ENCODE data around the gene NUDT6.

Gene NUDT6

GRCh38 chr4:122921971-122922876 is at the start of gene NUDT6:
Gene NUDT6, minus strand, starts transcription at chr4:122922597. Its CDS starts 25 bp downstream, at chr4:122922572.
- no peaks in the 10 kb centered on the region for H3K9me3 ChIP-seq (ENCODE audit: control insufficient read depth, insufficient read depth, low read length)
- peak within 1 kb of the TSS; percentile 72 for H3K9ac ChIP-seq (ENCODE audit: low read depth, low read length)
- H3K27me3 ChIP-seq (ENCODE audit: control insufficient read depth, insufficient read depth, low read length): no peaks in the 10 kb centered on the region

GRCh38 chr4:122968227-122968812 is 45.9 kb upstream of the NUDT6 start:
- no peak overlapping the region for H3K27ac ChIP-seq (ENCODE audit: low read depth, low read length)

More at GRCh38 chr4:122921971-122922876, at the start of gene NUDT6:
- Histone ChIP-seq H3K4me1 (ENCODE audit: control insufficient read depth, insufficient read depth, low read length) (peaks cover 7% of the 10 kb centered on the region; the same call in 1 of the 2 replicates), H3K27ac (ENCODE audit: low read depth, low read length) (peak within 1 kb of the TSS; percentile 93), H3K36me3 (ENCODE audit: control insufficient read depth, insufficient read depth, low read length) (no peaks in the 10 kb centered on the region), H3K4me3 (ENCODE audit: low read depth, low read length) (peak within 1 kb of the TSS; percentile 89)

GRCh38 chr4:122967231-122967630 is 44.8 kb upstream of the NUDT6 start:
- H3K9me3 ChIP-seq (ENCODE audit: control insufficient read depth, insufficient read depth, low read length): no peaks in the 10 kb centered on the region
- peaks cover 7% of the 10 kb centered on the region; the same call in 1 of the 2 replicates for H3K36me3 ChIP-seq (ENCODE audit: control insufficient read depth, insufficient read depth, low read length)
- no peak overlapping the region for H3K27ac ChIP-seq (ENCODE audit: low read depth, low read length)
- no peak overlapping the region for H3K9ac ChIP-seq (ENCODE audit: low read depth, low read length)
- peaks cover 15% of the 10 kb centered on the region for H3K4me1 ChIP-seq (ENCODE audit: control insufficient read depth, insufficient read depth, low read length)
- no peaks in the 10 kb centered on the region for H3K27me3 ChIP-seq (ENCODE audit: control insufficient read depth, insufficient read depth, low read length)
- no peak overlapping the region for H3K4me3 ChIP-seq (ENCODE audit: low read depth, low read length)

More at GRCh38 chr4:122968227-122968812, 45.9 kb upstream of the NUDT6 start:
- Histone ChIP-seq H3K4me3 (ENCODE audit: low read depth, low read length) (no peak overlapping the region), H3K4me1 (ENCODE audit: control insufficient read depth, insufficient read depth, low read length) (peaks cover 15% of the 10 kb centered on the region), H3K27me3 (ENCODE audit: control insufficient read depth, insufficient read depth, low read length) (no peaks in the 10 kb centered on the region), H3K36me3 (ENCODE audit: control insufficient read depth, insufficient read depth, low read length) (0 out of 2 replicates have a peak, but pooled peaks cover under 1% of the 10 kb centered on the region), H3K9ac (ENCODE audit: low read depth, low read length) (no peak overlapping the region), H3K9me3 (ENCODE audit: control insufficient read depth, insufficient read depth, low read length) (no peaks in the 10 kb centered on the region)

GRCh38 chr4:122966201-122966600 is 43.8 kb upstream of the NUDT6 start:
- H3K9ac ChIP-seq (ENCODE audit: low read depth, low read length): no peak overlapping the region

GRCh38 chr4:122963216-122963615 is 40.8 kb upstream of the NUDT6 start:
- Histone ChIP-seq H3K27ac (ENCODE audit: low read depth, low read length) (no peak overlapping the region), H3K27me3 (ENCODE audit: control insufficient read depth, insufficient read depth, low read length) (no peaks in the 10 kb centered on the region), H3K9me3 (ENCODE audit: control insufficient read depth, insufficient read depth, low read length) (peaks cover 4% of the 10 kb centered on the region; the same call in 1 of the 2 replicates), H3K4me3 (ENCODE audit: low read depth, low read length) (no peak overlapping the region), H3K36me3 (ENCODE audit: control insufficient read depth, insufficient read depth, low read length) (peaks cover 7% of the 10 kb centered on the region; the same call in 1 of the 2 replicates), H3K4me1 (ENCODE audit: control insufficient read depth, insufficient read depth, low read length) (peaks cover 15% of the 10 kb centered on the region), H3K9ac (ENCODE audit: low read depth, low read length) (no peak overlapping the region)

More at GRCh38 chr4:122966201-122966600, 43.8 kb upstream of the NUDT6 start:
- Histone ChIP-seq H3K9me3 (ENCODE audit: control insufficient read depth, insufficient read depth, low read length) (peaks cover under 1% of the 10 kb centered on the region; the same call in 1 of the 2 replicates), H3K27me3 (ENCODE audit: control insufficient read depth, insufficient read depth, low read length) (no peaks in the 10 kb centered on the region), H3K4me1 (ENCODE audit: control insufficient read depth, insufficient read depth, low read length) (peaks cover 15% of the 10 kb centered on the region), H3K36me3 (ENCODE audit: control insufficient read depth, insufficient read depth, low read length) (peaks cover 7% of the 10 kb centered on the region; the same call in 1 of the 2 replicates), H3K4me3 (ENCODE audit: low read depth, low read length) (no peak overlapping the region), H3K27ac (ENCODE audit: low read depth, low read length) (no peak overlapping the region)

- H3K4me3 ChIP-seq (ENCODE audit: low read depth, low read length): no peak overlapping the region
- H3K4me1 ChIP-seq (ENCODE audit: control insufficient read depth, insufficient read depth, low read length): peaks cover 6% of the 10 kb centered on the region; the same call in 1 of the 2 replicates
Measured at GRCh38 chr4:122960611-122961000, 38.2 kb upstream of the NUDT6 start.

GRCh38 chr4:122959981-122960610 is 37.7 kb upstream of the NUDT6 start:
- Histone ChIP-seq H3K4me3 (ENCODE audit: low read depth, low read length) (no peak overlapping the region), H3K27me3 (ENCODE audit: control insufficient read depth, insufficient read depth, low read length) (no peaks in the 10 kb centered on the region), H3K36me3 (ENCODE audit: control insufficient read depth, insufficient read depth, low read length) (peaks cover 11% of the 10 kb centered on the region; the same call in 1 of the 2 replicates), H3K4me1 (ENCODE audit: control insufficient read depth, insufficient read depth, low read length) (0 out of 2 replicates have a peak, but pooled peaks cover under 1% of the 10 kb centered on the region), H3K9ac (ENCODE audit: low read depth, low read length) (no peak overlapping the region), H3K9me3 (ENCODE audit: control insufficient read depth, insufficient read depth, low read length) (peaks cover 4% of the 10 kb centered on the region; the same call in 1 of the 2 replicates), H3K27ac (ENCODE audit: low read depth, low read length) (no peak overlapping the region)

More at GRCh38 chr4:122960611-122961000, 38.2 kb upstream of the NUDT6 start:
- Histone ChIP-seq H3K9me3 (ENCODE audit: control insufficient read depth, insufficient read depth, low read length) (peaks cover 4% of the 10 kb centered on the region; the same call in 1 of the 2 replicates), H3K27ac (ENCODE audit: low read depth, low read length) (no peak overlapping the region), H3K9ac (ENCODE audit: low read depth, low read length) (no peak overlapping the region), H3K36me3 (ENCODE audit: control insufficient read depth, insufficient read depth, low read length) (peaks cover 9% of the 10 kb centered on the region; the same call in 1 of the 2 replicates), H3K27me3 (ENCODE audit: control insufficient read depth, insufficient read depth, low read length) (no peaks in the 10 kb centered on the region)

GRCh38 chr4:122959441-122959840 is 37.0 kb upstream of the NUDT6 start:
- peaks cover 4% of the 10 kb centered on the region; the same call in 1 of the 2 replicates for H3K9me3 ChIP-seq (ENCODE audit: control insufficient read depth, insufficient read depth, low read length)
- no peak overlapping the region for H3K4me3 ChIP-seq (ENCODE audit: low read depth, low read length)
- H3K27ac ChIP-seq (ENCODE audit: low read depth, low read length): no peak overlapping the region
- H3K4me1 ChIP-seq (ENCODE audit: control insufficient read depth, insufficient read depth, low read length): no peaks in the 10 kb centered on the region
- H3K36me3 ChIP-seq (ENCODE audit: control insufficient read depth, insufficient read depth, low read length): peaks cover 16% of the 10 kb centered on the region; the same call in 1 of the 2 replicates
- H3K27me3 ChIP-seq (ENCODE audit: control insufficient read depth, insufficient read depth, low read length): no peaks in the 10 kb centered on the region
- H3K9ac ChIP-seq (ENCODE audit: low read depth, low read length): no peak overlapping the region

GRCh38 chr4:122958505-122958904 is 36.1 kb upstream of the NUDT6 start:
- H3K9me3 ChIP-seq (ENCODE audit: control insufficient read depth, insufficient read depth, low read length): peaks cover 4% of the 10 kb centered on the region; the same call in 1 of the 2 replicates
- no peak overlapping the region for H3K9ac ChIP-seq (ENCODE audit: low read depth, low read length)
- H3K27ac ChIP-seq (ENCODE audit: low read depth, low read length): no peak overlapping the region
- no peaks in the 10 kb centered on the region for H3K27me3 ChIP-seq (ENCODE audit: control insufficient read depth, insufficient read depth, low read length)
- H3K36me3 ChIP-seq (ENCODE audit: control insufficient read depth, insufficient read depth, low read length): peaks cover 25% of the 10 kb centered on the region; the same call in 1 of the 2 replicates
- no peaks in the 10 kb centered on the region for H3K4me1 ChIP-seq (ENCODE audit: control insufficient read depth, insufficient read depth, low read length)
- no peak overlapping the region for H3K4me3 ChIP-seq (ENCODE audit: low read depth, low read length)

GRCh38 chr4:122953924-122954323 is 31.5 kb upstream of the NUDT6 start:
- no peak overlapping the region for H3K9ac ChIP-seq (ENCODE audit: low read depth, low read length)
- no peak overlapping the region for H3K27ac ChIP-seq (ENCODE audit: low read depth, low read length)
- H3K9me3 ChIP-seq (ENCODE audit: control insufficient read depth, insufficient read depth, low read length): no peaks in the 10 kb centered on the region
- no peak overlapping the region for H3K4me3 ChIP-seq (ENCODE audit: low read depth, low read length)
- no peaks in the 10 kb centered on the region for H3K4me1 ChIP-seq (ENCODE audit: control insufficient read depth, insufficient read depth, low read length)
- no peaks in the 10 kb centered on the region for H3K27me3 ChIP-seq (ENCODE audit: control insufficient read depth, insufficient read depth, low read length)
- H3K36me3 ChIP-seq (ENCODE audit: control insufficient read depth, insufficient read depth, low read length): peaks cover 62% of the 10 kb centered on the region

Measured in HUES48 (cell line).